K562 (cell line): ENCODE data around the gene ABCB9. TPM values are rescaled to one million over a fixed set of nuclear protein-coding genes. Genes with fewer than 3 reads are reported as not detected.

Experiments used
- CCNT2 ChIP-seq: IDR thresholded peaks from 2 replicates; pipeline ENCODE4 v1.6.1; 2011; ENCODE audit warnings: borderline replicate concordance, low read depth, mild to moderate bottlenecking, moderate library complexity, mixed read lengths, low read length; ENCODE audit not compliant: insufficient read length; ENCODE audit errors: extremely low read depth
- GTF2F1 ChIP-seq: IDR thresholded peaks from 2 replicates; pipeline ENCODE4 v1.6.1; 2011; ENCODE audit warnings: low read depth, low read length, improper control_type of control experiment
- KLF16 ChIP-seq: IDR thresholded peaks from 2 replicates; pipeline ENCODE4 v1.6.1; 2016; ENCODE audit warnings: antibody characterized with exemption
- RAD21 ChIP-seq, 2 experiments: fragments of 250-450 bp in 1 of 2; fragments of 450-650 bp in 1 of 2; sonication (Bioruptor Pico) in 1 of 2; formaldehyde crosslinking in 1 of 2; IDR thresholded peaks in 1 of 2; conservative IDR thresholded peaks in 1 of 2; 2 replicates each; pipeline versions ENCODE4 v1.4.0 to v1.8.0; 2020 to 2022; ENCODE audit warnings: mild to moderate bottlenecking in 2 of 2, moderate library complexity in 1 of 2
- SPI1 ChIP-seq: IDR thresholded peaks from 2 replicates; pipeline ENCODE4 v1.6.1; 2011; ENCODE audit warnings: low read depth, low read length, control low read depth, borderline replicate concordance
- ZNF212 ChIP-seq: fragments of 450-650 bp; formaldehyde crosslinking; IDR thresholded peaks from 2 replicates; pipeline ENCODE4 v1.4.0; 2020; ENCODE audit warnings: mild to moderate bottlenecking
- polyA plus RNA-seq, 8 experiments: library from polyadenylated mRNA; depleted of rRNA in 4 of 8; stranded (reverse) in 5 of 8; unstranded in 3 of 8; fragments of >200 nt; fragmentation: Nextera tagmentation in 2 of 8; fragmentation: Illumina TruSeq in 1 of 8; extraction: Ambion mirVana in 2 of 8; extraction: Trizol in 1 of 8; gene quantifications; 2 replicates each; pipeline versions ENCODE4 v1.2.1 to v1.2.3, GENCODE V29; 2011 to 2014; ENCODE audit warnings: inconsistent platforms in 1 of 8, missing spikeins in 1 of 8
- total RNA-seq, 7 experiments: library from RNA; depleted of rRNA in 6 of 7; stranded (reverse); fragments of >200 nt in 6 of 7; fragmentation: Illumina TruSeq in 2 of 7; extraction: Trizol in 2 of 7; gene quantifications; 2 replicates each; pipeline versions ENCODE4 v1.2.1 to v1.2.3, GENCODE V29; 2011 to 2021; ENCODE audit warnings: low replicate concordance in 1 of 7
- TF ChIP-seq, protein P1 (sequence below): fragments of 450-650 bp; IDR thresholded peaks from 2 replicates; pipeline ENCODE4 v1.6.1; 2018; ENCODE audit not compliant: partially characterized antibody
- TF ChIP-seq, protein P2 (sequence below): fragments of 250-450 bp; sonication (Bioruptor Pico); IDR thresholded peaks from 2 replicates; pipeline ENCODE4 v1.5.0; 2021; ENCODE audit warnings: mild to moderate bottlenecking, moderate library complexity

Gene ABCB9
- total and polyA plus RNA-seq, 9 of the 15 experiments (the other 6 are each of a cell fraction or from before 2014, with no cell fraction given), result 0.20 to 12.6 (median 6.2) TPM

DNA sequence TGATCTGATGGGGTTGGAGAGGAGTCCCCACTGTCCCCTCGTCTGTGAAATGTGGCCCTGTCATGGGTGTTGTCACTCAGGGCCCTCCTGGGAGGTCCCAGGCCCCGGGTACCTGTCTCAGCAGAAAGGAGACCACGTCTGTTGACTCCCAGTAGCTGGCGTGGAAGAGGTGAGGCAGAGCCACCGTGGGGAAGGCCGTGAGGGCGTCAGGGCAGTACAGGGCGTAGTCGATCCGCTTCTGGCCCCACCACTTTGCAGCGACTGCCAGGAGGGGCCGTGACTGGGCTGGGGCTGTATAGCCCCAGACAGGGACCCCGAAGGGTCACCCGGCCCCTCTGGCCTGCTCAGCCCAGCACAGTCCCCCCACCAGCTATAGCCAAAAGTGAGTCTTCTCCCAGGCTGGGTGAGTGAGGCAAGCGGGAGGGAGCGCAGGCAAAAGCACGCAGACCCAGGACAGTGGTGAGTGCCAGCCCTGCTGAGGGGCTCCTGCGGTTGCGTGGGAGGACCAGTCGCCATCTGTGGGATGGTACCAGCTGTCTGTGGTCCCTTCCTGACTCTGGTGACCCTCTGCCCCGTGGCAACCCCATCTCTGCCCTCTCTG, 22.4 kb upstream of the ABCB9 start (continued):
- TF ChIP-seq, protein P1, sequence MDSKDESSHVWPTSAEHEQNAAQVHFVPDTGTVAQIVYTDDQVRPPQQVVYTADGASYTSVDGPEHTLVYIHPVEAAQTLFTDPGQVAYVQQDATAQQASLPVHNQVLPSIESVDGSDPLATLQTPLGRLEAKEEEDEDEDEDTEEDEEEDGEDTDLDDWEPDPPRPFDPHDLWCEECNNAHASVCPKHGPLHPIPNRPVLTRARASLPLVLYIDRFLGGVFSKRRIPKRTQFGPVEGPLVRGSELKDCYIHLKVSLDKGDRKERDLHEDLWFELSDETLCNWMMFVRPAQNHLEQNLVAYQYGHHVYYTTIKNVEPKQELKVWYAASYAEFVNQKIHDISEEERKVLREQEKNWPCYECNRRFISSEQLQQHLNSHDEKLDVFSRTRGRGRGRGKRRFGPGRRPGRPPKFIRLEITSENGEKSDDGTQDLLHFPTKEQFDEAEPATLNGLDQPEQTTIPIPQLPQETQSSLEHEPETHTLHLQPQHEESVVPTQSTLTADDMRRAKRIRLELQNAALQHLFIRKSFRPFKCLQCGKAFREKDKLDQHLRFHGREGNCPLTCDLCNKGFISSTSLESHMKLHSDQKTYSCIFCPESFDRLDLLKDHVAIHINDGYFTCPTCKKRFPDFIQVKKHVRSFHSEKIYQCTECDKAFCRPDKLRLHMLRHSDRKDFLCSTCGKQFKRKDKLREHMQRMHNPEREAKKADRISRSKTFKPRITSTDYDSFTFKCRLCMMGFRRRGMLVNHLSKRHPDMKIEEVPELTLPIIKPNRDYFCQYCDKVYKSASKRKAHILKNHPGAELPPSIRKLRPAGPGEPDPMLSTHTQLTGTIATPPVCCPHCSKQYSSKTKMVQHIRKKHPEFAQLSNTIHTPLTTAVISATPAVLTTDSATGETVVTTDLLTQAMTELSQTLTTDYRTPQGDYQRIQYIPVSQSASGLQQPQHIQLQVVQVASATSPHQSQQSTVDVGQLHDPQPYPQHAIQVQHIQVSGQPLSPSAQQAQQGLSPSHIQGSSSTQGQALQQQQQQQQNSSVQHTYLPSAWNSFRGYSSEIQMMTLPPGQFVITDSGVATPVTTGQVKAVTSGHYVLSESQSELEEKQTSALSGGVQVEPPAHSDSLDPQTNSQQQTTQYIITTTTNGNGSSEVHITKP, result no peak
- TF ChIP-seq SPI1, result no peak
- TF ChIP-seq GTF2F1, result no peak
- TF ChIP-seq, protein P2, sequence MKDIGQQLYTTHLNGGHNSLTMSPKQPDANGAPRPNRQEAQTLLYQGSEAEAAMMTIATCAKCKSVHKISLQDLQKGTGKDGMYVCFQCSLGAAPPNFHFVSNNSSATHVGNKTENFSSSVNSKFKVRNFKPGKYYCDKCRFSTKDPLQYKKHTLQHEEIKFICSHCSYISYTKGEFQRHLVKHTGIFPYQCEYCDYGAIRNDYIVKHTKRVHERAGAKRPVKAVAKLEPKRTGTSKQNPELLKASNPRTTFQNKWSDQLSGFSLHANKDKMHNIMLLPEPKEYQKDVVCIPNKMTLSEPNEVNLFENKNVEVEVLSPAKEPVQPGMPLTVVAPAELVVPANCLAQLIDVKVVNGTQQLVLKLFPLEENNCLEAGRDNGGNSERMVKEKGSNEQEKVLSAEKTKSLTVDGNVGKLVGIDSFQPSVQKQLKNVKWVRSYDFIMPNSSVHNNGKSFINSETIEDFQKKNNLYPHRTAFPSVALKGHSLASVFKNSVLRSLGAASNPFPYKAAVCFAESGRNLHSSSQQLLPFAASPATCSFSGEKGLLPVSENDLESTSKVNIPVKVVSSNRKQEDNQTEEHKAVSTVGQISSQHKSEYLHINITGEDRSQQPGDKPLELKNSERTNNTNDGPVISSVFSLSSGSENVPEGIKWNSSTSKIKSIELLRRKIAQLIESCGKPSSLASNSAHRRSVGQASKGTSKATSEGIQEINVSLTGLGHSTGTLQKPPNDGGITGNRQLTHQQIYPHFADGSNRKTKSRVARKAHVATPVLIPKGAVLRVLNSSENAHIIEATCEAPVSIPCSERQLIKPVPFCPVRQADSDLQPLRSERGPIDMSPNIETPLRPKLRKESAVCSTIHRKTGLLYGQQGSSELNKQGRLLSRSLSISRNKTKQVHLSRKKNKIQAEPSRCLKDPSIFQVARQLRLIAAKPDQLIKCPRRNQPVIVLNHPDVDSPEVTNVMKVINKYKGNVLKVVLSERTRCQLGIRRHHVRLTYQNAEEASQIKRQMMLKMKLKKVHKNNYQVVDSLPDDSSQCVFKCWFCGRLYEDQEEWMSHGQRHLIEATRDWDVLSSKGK (CRISPR knock-in tag), result no peak
- no peak for TF ChIP-seq CCNT2
- TF ChIP-seq ZNF212 (CRISPR knock-in tag), result no peak
- no peak for TF ChIP-seq RAD21 (CRISPR knock-in tag; conservative IDR thresholded peaks at IDR 0.05 in 1 of 2, IDR thresholded peaks at IDR 0.05 in 1 of 2)
- no peak for TF ChIP-seq KLF16
- TF ChIP-seq, all 486 proteins: peak for 0
